Ecto neural progenitor cell (in vitro differentiated cells): ENCODE results near the gene MCM9.
A peak's percentile ranks its signal among the peaks of the same experiment; 100 is the strongest.

Source experiments
- DNase-seq: peaks from one replicate; pipeline ENCODE4 v3.0.0-alpha.2; 2018; ENCODE audit warnings: low spot score

The MCM9 gene

DNA sequence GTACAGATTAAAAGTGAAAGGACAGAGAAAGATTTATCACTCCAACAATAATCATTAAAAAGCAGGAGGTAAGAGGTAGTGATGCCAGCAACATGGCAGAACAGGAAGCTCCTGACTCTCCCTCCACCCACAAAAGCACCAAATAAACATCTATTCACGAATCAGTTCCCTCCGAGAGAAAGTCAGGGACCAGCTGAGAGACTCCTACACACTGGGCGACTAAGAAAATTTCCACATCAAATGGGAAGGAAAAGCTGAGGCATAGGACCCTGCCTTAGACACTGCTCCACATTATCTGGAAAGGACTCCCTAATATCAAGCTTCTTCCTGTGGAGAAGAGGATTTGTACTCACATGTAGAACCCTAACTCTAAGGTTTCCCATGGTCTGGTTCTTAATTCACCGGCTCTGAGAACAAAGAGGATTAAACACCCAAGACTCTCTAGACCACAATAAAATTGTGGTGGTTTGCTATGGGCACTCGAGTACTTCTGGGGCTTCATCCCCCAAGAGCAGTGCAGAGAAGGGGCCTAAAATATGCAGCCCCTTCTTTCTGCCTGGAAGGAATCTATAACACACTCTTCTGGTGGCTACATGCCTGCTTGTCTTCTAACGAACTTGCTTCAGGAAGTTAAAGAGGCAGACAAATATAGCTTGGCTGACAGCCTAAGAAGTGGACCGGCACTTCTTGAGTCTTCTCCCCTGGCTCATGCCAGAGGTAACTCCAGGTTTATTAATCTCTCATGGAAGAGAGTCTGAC lies 70.4 kb downstream of the MCM9 start:
- DNase-seq: no peak

DNA sequence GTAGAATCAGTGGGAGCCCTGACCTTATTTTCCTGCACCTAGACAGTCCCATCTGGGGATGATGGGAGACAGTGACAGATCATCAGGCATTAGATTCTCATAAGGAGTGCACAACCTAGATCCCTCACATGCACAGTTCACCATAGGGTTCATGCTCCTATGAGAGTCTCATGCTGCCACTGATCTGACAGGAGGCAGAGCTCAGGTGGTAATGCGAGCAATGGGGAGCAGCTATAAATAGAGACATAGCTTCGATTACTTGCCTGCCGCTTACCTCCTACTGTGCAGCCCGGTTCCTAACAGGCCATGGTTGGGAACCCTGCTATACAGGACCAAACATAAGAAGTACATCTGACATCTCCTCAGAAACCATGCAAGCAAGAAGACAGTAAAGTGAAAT lies 72.5 kb downstream of the MCM9 start:
- no peak for DNase-seq

DNA sequence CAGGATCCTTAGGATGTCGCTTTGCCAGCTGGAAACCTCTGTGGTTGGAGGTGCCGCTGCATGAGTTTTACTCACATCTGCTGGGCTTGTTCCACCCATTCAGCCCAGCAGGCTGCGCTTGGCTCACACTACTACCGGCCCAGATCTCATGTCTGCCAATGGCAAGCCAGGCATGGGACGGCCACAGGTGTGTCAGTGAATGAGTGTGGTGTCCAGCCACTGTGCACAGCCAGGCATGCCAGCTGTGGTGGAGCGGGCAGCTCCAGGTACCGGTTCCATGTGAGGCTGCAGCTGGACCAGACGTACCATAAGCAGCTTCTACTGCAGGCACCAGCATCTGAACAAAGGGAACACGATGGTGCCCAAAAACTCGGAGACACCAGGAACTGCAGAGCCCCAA lies 74.1 kb downstream of the MCM9 start:
- DNase-seq: no peak

DNA sequence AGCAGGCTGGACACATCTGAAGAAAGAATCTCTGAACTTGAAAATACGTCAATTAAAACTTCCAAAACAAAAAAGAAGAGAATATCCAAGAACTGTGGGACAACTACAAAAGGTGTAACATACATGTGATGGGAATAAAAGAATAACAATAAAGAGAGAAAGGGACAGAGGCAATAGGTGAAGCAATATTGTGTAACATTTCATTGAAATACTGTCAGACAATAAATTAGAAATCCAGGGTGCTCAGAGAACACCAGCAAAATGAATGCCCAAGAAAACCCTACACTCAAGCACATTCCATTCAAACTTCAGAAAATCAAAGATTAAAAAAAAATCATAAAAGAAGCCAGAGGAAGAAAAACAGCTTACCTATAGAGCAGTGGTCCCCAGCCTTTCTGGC lies 74.6 kb downstream of the MCM9 start:
- no peak for DNase-seq

DNA sequence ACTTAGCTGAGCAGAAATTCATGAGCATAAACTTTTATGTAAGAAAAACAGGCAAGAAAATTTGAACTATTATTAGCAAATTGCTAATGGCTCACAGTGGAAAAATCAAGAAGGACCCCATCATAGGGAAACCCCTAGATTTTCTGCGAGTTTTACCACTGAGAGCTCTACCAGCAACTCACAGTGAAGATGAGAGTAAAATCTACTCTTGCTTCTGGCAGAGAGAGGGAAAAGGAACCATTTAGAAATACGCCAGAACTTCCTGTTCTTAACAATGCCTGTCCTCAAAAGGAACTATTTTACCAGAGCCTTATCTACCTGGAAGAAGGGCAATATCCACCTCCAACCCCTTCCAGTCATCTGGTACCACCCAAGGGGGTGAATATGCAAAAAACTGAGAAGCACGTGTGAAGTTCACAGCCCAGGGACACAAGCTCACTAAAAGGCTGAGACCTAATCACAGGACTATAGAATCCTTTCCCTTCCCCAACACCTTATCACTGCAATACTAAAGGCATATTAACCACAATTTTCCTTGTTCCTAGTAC lies 75.4 kb downstream of the MCM9 start:
- no peak for DNase-seq

DNA sequence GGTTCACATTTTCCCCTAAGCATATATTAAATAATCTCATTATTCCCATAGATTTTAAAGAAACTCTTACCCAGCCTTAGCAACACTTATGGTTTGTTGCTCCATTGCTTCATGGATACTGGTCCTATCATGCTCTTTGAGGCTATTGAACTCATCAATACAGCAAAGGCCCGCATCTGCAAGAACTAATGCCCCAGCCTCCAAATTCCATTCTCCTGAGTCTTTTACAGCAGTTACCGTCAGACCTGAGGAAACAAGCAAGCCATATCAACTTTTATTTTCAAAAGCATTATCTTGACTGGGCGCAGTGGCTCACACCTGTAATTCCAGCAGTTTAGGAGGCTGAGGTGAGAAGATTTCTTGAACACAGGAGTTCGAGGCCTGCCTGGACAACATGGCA lies 78.7 kb downstream of the MCM9 start:
- DNase-seq: no peak

DNA sequence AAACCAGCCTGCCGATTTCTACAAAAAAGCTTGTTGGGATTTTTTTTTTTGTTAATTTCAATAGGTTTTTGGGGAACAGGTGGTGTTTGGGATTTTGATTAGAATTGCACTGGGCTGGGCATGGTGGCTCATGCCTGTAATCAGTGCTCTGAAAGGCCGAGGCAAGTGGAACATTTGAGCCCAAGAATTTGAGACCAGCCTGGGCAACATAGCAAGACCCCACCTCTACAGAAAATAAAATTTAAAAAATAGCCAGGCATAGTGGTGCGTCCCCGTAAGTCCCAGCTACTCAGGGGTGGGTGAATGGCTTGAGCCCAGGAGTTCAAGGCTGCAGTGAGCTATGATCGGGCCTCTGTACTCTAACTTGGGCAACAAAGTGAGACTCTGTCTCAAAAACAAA lies 81.6 kb downstream of the MCM9 start:
- DNase-seq: no peak

DNA sequence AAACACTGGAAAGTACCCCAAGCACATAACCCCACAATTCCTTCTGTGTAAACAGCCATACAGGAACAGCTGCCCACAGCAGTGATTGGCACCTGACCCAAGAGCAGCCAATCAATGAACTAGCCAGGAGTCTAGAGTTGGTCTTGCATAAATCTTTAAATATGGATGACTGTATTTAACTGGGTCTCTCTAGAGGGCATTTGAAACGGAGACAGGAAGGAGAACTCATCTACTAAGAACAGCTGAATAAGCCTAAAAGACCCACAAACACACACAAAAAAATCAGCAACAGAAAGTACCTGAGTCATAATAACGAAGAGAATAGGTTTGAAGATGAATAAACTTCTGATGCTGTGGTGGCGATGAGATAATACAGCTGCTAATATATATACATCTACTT lies 90.0 kb downstream of the MCM9 start:
- no peak for DNase-seq

DNA sequence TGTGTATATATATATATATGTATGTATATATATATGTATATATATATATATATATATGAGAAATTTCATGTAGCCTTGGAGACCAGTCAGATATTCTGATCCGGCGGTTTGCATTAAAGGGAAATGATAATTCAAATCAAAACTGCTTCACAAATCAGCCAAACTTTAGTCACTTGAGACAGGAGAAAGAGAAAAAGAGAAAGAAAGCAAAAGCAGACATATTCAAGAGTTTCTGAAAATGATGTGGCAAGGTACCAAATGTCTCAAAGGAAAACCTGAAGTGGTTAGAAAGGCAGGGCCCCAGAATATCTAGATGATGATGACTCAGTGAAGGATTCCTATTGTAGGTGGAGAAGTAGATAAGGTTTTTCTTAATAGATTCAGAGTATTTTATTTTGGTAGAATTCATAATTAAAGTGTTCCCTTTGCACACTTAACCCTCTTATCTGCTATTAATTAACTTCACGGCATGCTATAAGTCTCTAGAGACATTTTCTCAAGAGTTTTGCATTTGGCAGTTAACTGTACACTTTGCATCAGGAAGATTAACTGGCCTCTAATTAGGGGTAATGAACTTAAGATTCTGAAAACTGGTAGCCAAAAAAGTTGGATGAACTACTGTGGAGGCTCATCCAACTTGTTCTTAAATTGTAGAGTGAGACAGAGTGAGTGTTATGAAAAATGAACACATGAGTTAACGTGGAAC lies 91.1 kb downstream of the MCM9 start:
- DNase-seq: no peak

DNA sequence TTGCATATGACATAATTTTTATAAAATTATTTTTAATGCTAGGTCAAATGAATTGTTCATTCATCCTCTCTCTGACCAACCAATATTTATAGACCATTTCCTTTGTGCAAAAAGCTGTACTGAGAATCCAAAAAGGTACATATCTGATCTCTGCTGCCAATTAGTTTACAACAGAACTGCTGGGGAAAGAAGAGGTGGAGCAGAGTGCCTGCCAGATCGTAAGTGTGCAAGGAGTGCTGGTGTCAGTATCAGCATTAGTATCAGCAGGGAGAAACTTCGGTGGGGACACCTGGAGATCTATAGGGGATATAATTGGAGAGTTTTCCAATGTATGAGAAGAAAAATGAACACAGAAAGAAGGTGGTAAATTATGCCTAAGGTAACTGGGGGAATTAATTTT lies 104.3 kb downstream of the MCM9 start:
- DNase-seq: no peak

DNA sequence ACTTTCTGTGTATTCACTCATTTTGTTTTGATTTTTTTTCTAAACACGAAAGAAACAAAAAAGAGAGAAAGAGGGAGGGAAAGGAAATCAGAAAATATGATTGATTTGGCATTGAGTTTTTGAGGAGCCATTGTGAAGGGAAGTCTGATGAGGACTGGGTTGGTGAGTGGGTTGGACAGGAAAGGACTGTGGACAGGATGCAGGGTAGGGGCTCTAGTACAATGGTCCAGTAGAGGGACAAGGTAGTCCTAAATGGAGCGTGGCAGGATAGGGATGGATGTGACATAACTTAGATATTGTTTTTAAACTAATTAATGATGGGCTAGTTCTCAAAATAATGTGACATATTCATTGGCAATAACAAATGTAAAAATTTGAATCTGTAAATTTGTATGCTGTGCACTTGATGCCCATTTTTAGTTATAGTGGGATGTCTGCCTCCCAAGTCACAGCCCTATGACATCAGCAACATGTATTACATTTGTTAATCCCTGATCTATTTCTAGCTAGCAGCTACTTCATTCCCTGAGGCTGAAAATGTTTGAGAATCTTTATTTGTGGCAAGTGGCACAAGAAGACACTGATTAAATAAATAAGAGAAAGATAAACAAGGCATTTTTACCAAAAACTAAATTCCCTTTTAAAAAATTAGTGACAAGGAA lies 105.0 kb downstream of the MCM9 start:
- DNase-seq: no peak

DNA sequence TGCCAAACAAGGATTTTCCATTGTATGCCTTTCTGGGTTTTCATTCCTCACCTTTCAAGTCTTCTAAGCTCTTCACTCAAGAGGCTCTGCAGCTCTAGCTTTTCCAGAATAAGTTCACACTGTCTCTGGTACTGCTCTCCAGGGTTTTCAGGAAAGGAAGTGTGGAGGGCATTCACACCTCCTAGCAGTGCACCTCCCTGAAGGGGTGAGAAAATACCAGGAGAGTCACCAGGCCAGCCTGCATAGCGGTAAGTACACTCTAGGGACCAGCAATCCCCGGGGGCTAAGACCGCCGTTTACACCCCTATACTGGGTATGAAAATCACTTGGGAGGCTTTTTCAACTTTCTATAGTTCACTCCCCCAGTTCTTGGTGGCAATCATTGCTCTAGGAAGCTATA lies 108.9 kb downstream of the MCM9 start:
- no peak for DNase-seq

DNA sequence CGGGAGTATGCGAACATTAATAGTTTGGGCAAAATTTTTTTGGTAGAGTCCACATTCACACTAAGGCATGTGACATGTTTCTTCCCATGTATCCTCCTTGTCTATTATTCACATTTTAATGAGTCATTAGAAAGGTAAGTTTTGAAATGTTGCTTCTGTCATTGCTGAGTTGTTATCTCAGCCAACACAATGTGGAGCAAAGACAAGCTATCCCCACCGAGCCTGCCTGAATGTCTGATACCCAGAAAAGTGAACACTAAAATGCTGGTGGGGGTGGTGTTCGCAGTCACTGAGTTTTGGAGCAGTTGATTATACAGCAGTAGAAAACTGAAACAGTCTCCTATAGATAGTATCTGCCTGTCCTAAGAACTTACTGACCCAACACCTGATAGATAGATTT lies 109.3 kb downstream of the MCM9 start:
- DNase-seq: no peak

DNA sequence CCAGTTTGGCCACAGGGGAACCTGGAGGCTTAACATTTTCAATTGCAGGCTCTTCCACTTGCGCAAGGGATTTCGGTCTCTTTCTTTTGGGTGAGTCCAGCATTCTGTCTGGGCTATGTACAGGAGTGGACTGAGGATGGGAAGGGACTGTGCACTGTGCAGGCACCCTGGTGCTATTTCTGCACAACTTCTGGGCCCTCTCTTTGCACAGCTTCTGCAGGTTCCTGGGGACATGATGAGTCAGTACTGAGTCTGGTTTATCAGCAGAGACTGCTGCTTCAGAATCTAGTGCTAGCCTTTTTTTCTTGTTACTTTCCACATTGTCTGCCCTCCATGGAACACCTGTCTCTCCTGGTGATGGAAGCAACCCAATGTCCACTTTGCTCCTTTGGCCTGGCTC lies 119.5 kb downstream of the MCM9 start:
- no peak for DNase-seq

DNA sequence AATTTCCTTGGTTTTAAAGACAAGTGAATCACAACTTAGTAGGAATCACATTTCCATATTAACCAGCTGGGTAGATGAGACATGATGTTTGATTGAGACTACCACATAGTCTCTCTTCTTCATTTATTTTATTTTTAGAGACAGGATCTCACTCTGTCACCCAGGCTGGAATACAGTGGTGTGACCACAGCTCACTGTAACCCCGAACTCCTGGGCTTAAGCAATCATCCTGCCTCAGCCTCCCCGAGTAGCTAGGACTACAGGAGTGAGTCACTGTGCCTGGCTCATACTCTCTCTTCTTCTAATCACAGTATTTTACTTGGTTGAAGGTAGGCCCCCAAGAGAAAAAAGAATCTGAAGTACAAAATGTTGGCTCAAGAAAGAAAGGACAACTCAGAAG lies 121.2 kb downstream of the MCM9 start:
- DNase-seq: no peak

DNA sequence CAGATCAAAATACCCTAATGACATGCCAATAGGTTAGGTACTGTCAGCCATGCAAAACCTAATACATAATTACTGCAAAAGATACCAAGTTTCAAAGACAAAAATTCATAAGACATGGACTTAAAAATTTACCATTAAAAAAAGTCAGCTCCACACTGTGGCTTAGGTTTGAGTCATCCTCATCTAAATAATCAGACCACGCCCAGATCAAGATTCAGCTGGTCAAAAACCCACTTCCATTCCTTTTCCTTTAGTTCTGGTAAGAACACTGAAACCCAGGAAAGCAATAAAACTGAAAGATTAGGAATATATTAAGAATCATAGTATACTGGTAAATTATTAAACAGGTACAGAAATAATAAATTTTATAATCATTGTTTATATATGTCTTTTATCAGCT lies 122.0 kb downstream of the MCM9 start:
- no peak for DNase-seq

DNA sequence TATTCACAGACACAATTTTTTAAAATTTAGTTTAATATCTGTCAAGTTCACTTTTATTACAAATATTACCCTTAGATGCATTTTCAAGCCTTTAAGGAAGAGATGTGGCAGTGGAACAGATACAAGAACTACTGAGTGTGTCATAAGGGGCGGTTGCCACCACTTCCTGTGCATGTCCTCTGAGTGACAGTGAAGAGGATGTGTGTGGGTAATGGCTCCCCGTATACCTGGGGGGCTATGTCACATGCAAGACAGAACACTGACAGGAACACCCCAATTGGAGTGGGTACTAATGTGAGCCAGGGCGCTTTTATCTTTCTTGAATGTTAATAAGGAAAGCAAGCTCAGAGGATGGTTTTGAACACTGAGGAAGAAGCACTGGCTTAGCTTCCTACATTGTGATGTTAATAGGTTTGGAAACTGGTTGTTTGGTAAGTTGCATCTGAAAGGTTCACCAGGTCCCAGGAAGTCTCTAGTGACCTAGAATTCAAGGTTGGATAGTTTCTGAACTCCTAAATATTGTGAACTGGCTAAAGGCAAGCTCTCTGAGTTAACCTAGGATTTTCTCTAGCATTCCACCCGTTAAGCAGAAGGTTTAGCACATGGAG lies 124.4 kb downstream of the MCM9 start:
- no peak for DNase-seq

DNA sequence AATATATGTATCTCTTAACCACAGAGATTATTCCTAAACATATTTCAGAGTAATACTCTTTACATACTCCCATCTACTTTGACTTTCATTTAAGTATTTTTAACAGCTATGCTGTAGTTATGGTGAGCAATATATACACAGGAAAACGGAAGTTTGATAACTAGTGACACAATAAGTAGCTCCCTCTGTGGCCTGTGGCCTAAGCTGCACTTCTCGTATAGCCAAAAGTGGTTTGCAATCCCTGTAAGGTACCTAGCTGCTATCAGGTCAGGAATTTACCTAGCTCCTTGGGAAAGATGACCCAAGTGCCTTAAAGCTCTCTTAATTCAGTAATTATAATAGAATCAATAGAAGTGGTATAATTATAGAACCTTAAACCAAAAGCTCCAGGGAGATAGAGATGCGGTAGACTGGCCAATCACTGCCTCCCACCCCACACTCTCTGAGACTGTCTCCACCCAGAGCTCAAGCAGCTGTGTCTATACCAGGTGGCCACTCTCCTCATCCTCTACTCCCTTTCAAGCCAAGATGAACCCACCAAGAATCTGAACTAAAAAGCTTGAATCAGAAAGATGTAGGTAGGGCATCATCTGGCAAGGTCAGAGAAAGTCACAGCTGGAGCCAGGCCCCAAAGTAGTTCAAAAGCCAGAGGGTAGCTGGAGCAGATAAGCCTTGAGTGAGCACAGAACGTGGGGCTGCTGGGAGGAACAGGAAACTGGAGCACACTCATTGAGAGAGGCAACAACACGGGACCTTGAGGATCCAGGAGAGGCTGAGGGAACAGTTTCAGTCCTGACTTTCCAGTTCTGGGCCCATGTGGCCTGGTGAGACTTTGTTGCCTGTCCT lies 125.9 kb downstream of the MCM9 start:
- DNase-seq: no peak

DNA sequence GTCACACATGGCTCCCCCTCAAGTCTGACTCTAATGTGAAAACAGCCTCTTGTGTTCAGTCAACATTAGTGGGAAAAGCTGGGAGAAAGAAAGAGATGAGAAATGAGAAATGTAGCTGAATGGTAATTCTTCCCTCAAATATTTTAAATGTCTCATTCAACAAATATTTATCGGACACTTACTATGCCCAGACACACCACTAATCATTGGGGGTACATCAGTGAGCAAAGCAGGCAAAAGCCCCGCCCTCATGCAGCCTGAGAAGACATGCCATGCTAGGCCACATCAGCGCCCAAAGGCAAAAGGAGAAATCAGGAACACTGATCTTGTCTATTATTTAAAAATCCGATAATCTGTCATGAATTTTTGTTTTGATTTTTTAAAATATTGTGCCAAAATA lies 130.9 kb downstream of the MCM9 start:
- DNase-seq: no peak

DNA sequence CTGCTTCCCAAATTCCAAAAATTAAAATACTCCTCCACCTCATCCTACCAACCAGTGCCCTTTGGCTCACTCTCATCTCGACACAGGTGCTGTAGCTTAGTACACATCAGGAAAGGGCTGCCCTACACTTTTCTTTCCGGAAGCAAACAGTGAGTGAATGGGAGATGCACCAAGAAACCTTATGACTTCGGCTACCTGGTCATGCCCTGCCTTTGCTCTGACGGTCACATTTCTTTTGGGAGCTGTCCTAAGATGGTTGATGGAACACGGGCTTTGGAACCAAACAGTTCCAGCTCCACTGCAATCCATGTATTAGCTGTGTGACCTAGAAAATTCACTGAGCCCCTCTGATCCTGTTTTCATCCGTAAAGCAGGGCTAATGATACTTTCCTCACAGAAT lies 133.7 kb downstream of the MCM9 start:
- DNase-seq: no peak

DNA sequence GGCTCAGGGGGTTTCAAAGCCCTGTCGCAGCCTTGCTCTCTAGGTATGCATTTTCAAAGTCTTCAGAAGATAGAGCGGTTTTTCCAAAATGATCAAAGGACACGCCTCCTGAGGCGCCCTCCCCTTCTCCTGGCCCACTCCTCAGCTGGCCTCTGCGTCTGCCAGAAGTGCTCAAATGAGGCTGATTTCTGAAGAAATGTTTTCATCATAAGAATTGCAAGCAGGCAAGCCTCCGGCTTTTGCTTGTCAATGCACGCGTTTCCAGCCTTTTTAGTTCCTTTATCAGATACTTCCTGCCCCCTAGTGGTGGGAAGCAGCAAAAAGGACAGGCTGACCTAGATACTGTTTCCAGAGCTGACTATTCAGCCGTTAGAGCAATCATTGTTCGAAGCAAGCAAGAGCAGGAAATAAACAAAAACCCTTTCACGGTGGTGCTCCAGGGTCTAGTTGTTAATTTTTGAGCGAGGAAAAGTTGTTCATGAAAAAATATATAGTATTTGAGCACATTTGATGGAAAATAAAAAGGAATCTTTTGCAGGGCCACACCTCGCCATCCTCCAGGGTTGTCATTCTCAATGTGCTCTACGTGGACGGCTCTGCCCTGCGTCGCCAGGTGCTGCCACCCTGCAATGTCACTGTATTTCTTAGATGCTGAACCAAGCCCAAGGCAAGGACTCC lies 134.4 kb downstream of the MCM9 start:
- peak; percentile 76 for DNase-seq
